ENCODE results near the gene WDR72.
"Not testable (repeated sequence)": the region's sequence is repeated elsewhere in the genome, so short reads cannot be mapped to it uniquely, and the experiment has no call there.

The WDR72 gene

DNA sequence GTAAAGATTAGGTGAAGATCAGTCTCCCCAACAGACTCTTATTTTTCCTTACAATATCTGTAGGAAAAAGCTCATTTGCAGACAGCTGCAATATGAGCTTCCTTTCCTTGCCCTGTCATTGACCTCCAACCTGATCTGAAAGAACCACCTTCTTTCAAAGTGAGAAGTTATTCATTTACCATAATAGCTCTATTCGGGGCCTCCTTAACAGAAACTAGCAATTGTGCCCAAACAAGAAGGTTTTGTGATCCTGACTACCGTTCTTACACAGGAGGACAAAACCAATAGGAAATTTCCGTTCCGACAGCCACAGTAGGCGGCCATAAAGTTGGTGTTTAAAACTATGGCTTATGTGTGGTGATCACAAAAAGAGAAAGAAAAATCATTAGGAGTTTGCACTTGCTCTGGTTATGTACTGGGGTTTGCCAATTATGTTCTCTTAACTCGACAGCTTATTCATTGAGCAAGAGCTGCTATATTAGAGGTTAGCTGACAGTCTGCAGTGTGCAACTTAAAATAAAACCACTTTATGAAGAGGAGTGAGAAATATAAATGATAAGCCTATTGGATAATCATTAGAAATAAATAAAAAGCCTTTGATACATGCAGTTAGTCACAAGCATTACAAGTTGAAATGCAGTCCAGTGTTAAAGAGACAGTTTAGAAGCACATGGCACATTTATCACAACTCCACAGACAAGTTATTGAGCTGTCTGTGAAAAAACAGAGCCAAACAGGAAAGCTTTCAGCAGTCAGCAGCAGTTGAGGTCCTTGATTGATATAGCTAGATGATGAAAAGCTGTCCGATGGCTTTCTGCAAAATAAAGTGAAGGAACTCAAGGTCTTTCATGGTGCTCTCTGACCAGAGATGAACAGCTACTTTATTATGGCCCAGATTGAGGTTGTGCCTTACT, 199.8 kb downstream of the WDR72 start:
- Histone ChIP-seq H3K4me3 (ENCODE audit: low read depth in 1 of 2, low read length in 2 of 2) (no peak overlapping the region), H3K27ac (ENCODE audit: low read length) (no peak overlapping the region), H3K27me3 (ENCODE audit: low read depth, low read length) (no peaks in the 10 kb centered on the region), H3K9me3 (ENCODE audit: control insufficient read depth in 1 of 2, low read length in 2 of 2) (no peaks in the 10 kb centered on the region), H3K4me1 (ENCODE audit: control insufficient read depth in 1 of 2, insufficient read depth in 2 of 2, low read length in 2 of 2) (no peaks in the 10 kb centered on the region), H3K36me3 (ENCODE audit: control insufficient read depth in 1 of 2, insufficient read depth in 2 of 2, low read length in 2 of 2) (no peaks in the 10 kb centered on the region)

DNA sequence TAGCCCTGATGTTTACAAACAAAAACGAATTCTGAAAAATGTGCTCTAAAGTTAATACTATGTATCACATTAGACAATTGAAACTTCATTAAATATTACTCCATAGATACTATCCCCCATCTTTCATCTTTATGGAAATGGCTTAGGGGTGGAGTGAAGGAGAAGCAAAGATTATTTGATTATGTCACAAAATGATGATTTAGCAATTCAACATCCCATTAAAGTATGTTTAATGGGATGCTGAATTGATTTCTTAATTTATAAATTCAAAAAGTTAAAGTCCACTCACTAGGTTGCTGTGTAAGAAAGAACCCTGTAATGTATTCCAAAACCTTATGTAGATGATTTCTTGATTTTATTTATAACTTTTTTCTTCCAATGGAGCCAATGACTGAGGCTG, 201.1 kb downstream of the WDR72 start:
- H3K36me3 ChIP-seq (ENCODE audit: control insufficient read depth in 1 of 2, insufficient read depth in 2 of 2, low read length in 2 of 2) = no peaks in the 10 kb centered on the region
- no peak overlapping the region for H3K4me3 ChIP-seq (ENCODE audit: low read depth in 1 of 2, low read length in 2 of 2)
- no peaks in the 10 kb centered on the region for H3K9me3 ChIP-seq (ENCODE audit: control insufficient read depth in 1 of 2, low read length in 2 of 2)
- H3K4me1 ChIP-seq (ENCODE audit: control insufficient read depth in 1 of 2, insufficient read depth in 2 of 2, low read length in 2 of 2) = no peaks in the 10 kb centered on the region
- H3K27me3 ChIP-seq (ENCODE audit: low read depth, low read length) = no peaks in the 10 kb centered on the region
- H3K27ac ChIP-seq (ENCODE audit: low read length) = no peak overlapping the region

DNA sequence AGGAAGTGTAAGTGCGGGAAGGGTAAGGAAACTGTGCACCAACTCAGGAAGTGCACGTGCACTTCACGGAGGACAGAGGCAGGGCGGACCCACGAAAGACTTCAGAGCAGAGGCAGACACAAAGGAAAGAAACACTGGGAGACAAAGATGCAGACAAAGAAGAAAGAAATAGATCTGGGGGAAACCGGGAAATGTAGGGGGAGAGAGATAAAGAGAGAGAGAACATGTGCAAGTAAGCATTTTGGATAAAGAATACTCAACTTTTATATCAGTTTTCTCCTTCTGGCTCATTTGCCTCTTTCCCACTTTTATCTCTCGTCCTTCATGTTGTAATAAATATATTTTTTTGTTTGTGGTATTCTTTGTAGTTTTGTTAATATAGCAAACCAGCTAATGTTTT, 204.2 kb downstream of the WDR72 start:
- Histone ChIP-seq H3K27ac (ENCODE audit: low read length) (no peak overlapping the region), H3K4me1 (ENCODE audit: control insufficient read depth in 1 of 2, insufficient read depth in 2 of 2, low read length in 2 of 2) (no peaks in the 10 kb centered on the region), H3K4me3 (ENCODE audit: low read depth in 1 of 2, low read length in 2 of 2) (no peak overlapping the region), H3K36me3 (ENCODE audit: control insufficient read depth in 1 of 2, insufficient read depth in 2 of 2, low read length in 2 of 2) (no peaks in the 10 kb centered on the region), H3K9me3 (ENCODE audit: control insufficient read depth in 1 of 2, low read length in 2 of 2) (no peaks in the 10 kb centered on the region), H3K27me3 (ENCODE audit: low read depth, low read length) (no peaks in the 10 kb centered on the region)

DNA sequence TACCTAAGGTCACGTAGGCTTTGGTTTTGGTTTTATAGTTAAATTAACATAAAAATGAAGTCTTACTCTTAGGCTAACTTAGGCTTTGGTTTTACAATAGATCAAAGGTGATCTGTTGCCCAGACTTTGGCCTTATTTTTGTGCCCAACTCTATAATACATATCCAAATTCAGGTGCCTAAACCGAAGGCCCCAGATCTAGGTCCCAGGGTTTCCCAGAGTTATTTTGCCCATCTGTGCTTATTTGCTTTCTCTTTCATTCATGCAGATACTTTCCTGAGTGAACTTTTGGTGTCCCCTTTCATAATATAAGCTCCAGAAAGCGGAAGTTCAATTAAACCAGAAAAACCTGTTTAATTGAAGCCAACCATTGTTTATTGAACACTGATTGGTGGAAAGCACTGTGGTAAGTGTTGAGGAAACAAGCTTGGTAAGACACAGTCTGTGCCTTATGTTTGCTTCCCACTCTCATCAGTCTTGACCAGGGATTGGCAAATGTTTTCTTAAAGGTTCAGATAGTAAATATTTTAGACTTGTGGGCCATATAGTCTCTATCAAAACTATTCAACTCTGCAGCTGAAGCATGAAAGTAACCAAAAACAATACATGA, 209.7 kb downstream of the WDR72 start:
- Histone ChIP-seq H3K4me3 (ENCODE audit: low read depth in 1 of 2, low read length in 2 of 2) (no peak overlapping the region), H3K9me3 (ENCODE audit: control insufficient read depth in 1 of 2, low read length in 2 of 2) (no peaks in the 10 kb centered on the region), H3K36me3 (ENCODE audit: control insufficient read depth in 1 of 2, insufficient read depth in 2 of 2, low read length in 2 of 2) (no peaks in the 10 kb centered on the region), H3K27me3 (ENCODE audit: low read depth, low read length) (no peaks in the 10 kb centered on the region), H3K27ac (ENCODE audit: low read length) (no peak overlapping the region), H3K4me1 (ENCODE audit: control insufficient read depth in 1 of 2, insufficient read depth in 2 of 2, low read length in 2 of 2) (no peaks in the 10 kb centered on the region)

DNA sequence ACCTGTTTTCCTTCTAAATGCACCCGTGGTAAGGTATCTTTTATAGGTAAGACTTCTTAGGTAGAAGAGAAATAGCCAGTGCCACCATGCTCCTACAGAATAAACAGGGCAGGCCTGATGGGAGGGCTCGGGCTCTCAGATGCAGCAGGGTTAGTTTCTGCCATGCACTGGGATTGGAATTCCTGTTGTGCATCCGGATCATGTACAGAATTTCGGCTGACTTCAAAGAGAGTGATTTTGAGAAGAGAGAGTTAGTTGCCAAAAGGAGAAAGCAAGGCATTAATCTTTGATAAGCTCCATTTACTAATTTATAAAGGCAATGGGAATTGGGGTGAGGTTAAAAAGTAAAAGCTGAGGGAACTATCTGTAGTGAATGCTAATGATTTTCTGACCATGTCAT, 211.2 kb downstream of the WDR72 start:
- Histone ChIP-seq H3K9me3 (ENCODE audit: control insufficient read depth in 1 of 2, low read length in 2 of 2) (no peaks in the 10 kb centered on the region), H3K4me1 (ENCODE audit: control insufficient read depth in 1 of 2, insufficient read depth in 2 of 2, low read length in 2 of 2) (no peaks in the 10 kb centered on the region), H3K4me3 (ENCODE audit: low read depth in 1 of 2, low read length in 2 of 2) (no peak overlapping the region), H3K27me3 (ENCODE audit: low read depth, low read length) (no peaks in the 10 kb centered on the region), H3K27ac (ENCODE audit: low read length) (no peak overlapping the region), H3K36me3 (ENCODE audit: control insufficient read depth in 1 of 2, insufficient read depth in 2 of 2, low read length in 2 of 2) (no peaks in the 10 kb centered on the region)

DNA sequence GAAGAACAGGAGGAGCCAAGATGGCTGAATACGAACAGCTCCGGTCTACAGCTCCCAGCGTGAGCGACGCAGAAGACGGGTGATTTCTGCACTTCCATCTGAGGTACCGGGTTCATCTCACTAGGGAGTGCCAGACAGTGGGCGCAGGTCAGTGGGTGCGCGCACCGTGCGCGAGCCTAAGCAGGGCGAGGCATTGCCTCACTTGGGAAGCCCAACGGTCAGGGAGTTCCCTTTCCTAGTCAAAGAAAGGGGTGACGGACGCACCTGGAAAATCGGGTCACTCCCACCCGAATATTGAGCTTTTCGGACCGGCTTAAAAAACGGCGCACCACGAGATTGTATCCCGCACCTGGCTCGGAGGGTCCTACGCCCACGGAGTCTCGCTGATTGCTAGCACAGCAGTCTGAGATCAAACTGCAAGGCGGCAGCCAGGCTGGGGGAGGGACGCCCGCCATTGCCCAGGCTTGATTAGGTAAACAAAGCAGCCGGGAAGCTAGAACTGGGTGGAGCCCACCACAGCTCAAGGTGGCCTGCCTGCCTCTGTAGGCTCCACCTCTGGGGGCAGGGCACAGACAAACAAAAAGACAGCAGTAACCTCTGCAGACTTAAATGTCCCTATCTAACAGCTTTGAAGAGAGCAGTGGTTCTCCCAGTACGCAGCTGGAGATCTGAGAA, 218.7 kb downstream of the WDR72 start:
- not testable (repeated sequence) for H3K27me3 ChIP-seq (ENCODE audit: low read depth, low read length); H3K36me3 ChIP-seq (ENCODE audit: control insufficient read depth in 1 of 2, insufficient read depth in 2 of 2, low read length in 2 of 2); H3K4me3 ChIP-seq (ENCODE audit: low read depth in 1 of 2, low read length in 2 of 2); H3K4me1 ChIP-seq (ENCODE audit: control insufficient read depth in 1 of 2, insufficient read depth in 2 of 2, low read length in 2 of 2); H3K27ac ChIP-seq (ENCODE audit: low read length); H3K9me3 ChIP-seq (ENCODE audit: control insufficient read depth in 1 of 2, low read length in 2 of 2)

DNA sequence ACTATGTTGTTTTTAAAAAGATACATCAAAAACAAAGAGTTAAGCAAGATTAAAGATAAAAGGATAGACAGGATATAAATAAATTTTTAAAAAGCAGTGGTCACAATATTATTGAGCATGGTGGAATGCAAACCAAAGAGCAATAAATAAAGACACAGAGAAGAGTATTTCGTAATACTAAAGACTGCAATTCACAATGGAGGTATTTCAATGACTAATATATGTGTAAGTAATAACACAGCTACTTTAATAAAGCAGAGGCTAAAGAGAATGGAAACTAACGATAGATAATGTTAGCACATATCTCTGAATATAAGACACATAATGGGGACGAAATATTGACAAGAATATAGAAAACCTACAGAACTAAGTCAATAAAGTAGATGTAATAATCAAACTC, 219.6 kb downstream of the WDR72 start:
- Histone ChIP-seq H3K9me3 (ENCODE audit: control insufficient read depth in 1 of 2, low read length in 2 of 2) (no peaks in the 10 kb centered on the region), H3K4me3 (ENCODE audit: low read depth in 1 of 2, low read length in 2 of 2) (no peak overlapping the region), H3K36me3 (ENCODE audit: control insufficient read depth in 1 of 2, insufficient read depth in 2 of 2, low read length in 2 of 2) (no peaks in the 10 kb centered on the region), H3K27ac (ENCODE audit: low read length) (no peak overlapping the region), H3K27me3 (ENCODE audit: low read depth, low read length) (no peaks in the 10 kb centered on the region), H3K4me1 (ENCODE audit: control insufficient read depth in 1 of 2, insufficient read depth in 2 of 2, low read length in 2 of 2) (no peaks in the 10 kb centered on the region)

DNA sequence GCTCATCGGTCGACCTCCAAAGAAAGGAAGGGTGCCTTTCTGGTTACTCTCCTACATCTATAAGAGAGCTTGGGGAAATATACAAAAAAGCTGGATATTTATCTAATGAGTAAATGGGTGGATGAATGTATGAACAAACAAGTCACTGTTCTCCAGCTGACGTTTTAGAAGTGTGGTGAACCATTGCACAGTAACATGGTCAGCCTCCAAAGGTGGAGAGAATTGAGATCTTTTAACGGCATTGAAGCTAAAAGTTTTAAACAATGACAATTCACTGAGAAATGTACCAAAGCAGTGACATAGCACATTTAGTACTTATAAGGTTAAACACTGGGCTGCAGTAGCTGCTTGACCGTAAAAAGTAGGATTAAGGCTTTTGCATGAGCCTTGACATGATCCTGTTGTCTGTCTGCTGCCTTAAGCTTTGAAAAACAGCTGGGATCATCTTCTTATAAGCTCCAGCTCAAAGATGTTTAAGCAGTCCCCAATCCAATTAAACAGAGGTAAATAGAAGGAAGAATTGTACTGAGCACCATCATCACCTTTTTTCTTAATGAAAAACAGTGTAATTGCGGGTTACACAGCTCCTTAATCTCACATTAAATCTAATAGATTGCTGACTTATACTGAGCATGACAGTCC, 222.9 kb downstream of the WDR72 start:
- no peaks in the 10 kb centered on the region for H3K36me3 ChIP-seq (ENCODE audit: control insufficient read depth in 1 of 2, insufficient read depth in 2 of 2, low read length in 2 of 2)
- no peak overlapping the region for H3K4me3 ChIP-seq (ENCODE audit: low read depth in 1 of 2, low read length in 2 of 2)
- H3K27ac ChIP-seq (ENCODE audit: low read length) = no peak overlapping the region
- no peaks in the 10 kb centered on the region for H3K27me3 ChIP-seq (ENCODE audit: low read depth, low read length)
- no peaks in the 10 kb centered on the region for H3K4me1 ChIP-seq (ENCODE audit: control insufficient read depth in 1 of 2, insufficient read depth in 2 of 2, low read length in 2 of 2)
- H3K9me3 ChIP-seq (ENCODE audit: control insufficient read depth in 1 of 2, low read length in 2 of 2) = no peaks in the 10 kb centered on the region

DNA sequence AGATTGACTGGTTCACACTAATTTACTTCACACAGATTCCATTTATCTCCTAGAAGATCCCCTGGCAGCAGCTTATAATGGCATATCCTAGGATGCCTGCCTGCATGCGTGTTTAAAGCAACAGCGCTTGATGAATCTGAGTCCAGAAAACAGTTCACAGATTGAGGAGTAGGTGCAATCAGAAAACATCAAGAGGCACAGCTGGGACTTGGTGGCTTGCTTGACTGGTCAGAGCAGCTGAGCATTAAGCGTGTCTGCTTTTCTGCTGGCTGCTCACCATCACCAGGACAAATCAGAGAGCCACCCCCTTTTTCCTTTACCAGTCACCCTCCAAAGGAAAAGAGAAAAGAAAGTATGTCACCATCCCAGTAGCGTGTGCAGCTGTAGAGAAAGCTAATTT, 223.6 kb downstream of the WDR72 start:
- no peak overlapping the region for H3K4me3 ChIP-seq (ENCODE audit: low read depth in 1 of 2, low read length in 2 of 2)
- no peaks in the 10 kb centered on the region for H3K9me3 ChIP-seq (ENCODE audit: control insufficient read depth in 1 of 2, low read length in 2 of 2)
- H3K27me3 ChIP-seq (ENCODE audit: low read depth, low read length) = no peaks in the 10 kb centered on the region
- no peaks in the 10 kb centered on the region for H3K4me1 ChIP-seq (ENCODE audit: control insufficient read depth in 1 of 2, insufficient read depth in 2 of 2, low read length in 2 of 2)
- no peaks in the 10 kb centered on the region for H3K36me3 ChIP-seq (ENCODE audit: control insufficient read depth in 1 of 2, insufficient read depth in 2 of 2, low read length in 2 of 2)
- H3K27ac ChIP-seq (ENCODE audit: low read length) = no peak overlapping the region

DNA sequence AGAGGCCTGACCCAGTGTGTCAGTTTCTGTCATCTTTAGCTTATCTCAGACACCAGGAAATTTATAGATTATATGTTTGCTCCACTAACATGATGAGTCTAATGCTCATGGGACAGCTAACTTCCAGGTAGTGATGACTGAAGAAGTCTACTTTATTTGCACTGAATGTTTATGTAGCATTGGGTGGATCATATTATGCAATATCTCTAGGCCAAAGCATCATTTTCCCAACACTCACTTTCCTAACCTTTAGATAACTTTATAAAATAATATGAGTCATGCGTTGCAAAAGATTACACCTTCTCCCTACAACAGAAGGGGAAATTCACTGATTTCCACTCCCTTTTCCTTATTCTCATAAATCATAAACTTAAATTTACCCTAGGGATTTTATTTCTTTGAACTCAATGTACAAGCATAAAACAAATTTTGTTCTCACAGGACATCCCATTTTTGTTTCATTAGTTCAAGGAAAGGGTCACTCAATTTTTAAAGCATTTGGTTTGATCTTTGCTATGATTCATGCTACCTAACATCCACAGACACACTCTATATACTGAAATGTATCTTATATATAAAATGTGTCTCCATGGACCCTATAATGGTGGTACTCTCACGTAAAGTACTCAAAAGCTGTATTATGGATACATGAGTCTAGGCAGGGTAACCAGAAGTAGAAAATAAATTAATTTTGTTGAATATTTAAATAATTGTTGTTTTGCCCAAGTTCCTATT, 225.2 kb downstream of the WDR72 start:
- H3K27me3 ChIP-seq (ENCODE audit: low read depth, low read length) = no peaks in the 10 kb centered on the region
- H3K9me3 ChIP-seq (ENCODE audit: control insufficient read depth in 1 of 2, low read length in 2 of 2) = no peaks in the 10 kb centered on the region

DNA sequence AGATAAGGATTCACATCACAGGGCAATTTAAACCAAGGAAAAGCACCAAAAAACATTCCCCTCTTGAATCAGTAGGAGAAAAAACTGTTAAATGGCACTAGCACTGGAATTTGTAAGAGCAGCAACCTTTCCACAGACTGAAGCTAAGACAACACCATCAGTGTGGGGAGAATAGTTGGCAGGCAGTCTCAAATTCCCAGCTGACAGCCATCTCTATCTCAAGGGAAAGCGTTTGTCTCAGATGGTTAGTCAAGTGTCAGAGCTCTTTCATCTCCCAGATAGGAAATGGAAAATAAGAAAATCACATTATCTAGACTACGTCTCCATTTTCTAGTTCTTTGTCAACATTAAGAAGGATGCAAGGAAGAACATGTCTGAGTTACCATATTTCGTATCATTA, 228.7 kb downstream of the WDR72 start:
- Histone ChIP-seq H3K9me3 (ENCODE audit: control insufficient read depth in 1 of 2, low read length in 2 of 2) (no peaks in the 10 kb centered on the region), H3K4me1 (ENCODE audit: control insufficient read depth in 1 of 2, insufficient read depth in 2 of 2, low read length in 2 of 2) (no peaks in the 10 kb centered on the region)

More for the DNA sequence above, 225.2 kb downstream of the WDR72 start:
- H3K36me3 ChIP-seq (ENCODE audit: control insufficient read depth in 1 of 2, insufficient read depth in 2 of 2, low read length in 2 of 2) = no peaks in the 10 kb centered on the region
- no peaks in the 10 kb centered on the region for H3K4me1 ChIP-seq (ENCODE audit: control insufficient read depth in 1 of 2, insufficient read depth in 2 of 2, low read length in 2 of 2)
- H3K27ac ChIP-seq (ENCODE audit: low read length) = no peak overlapping the region
- H3K4me3 ChIP-seq (ENCODE audit: low read depth in 1 of 2, low read length in 2 of 2) = no peak overlapping the region

More for the DNA sequence above, 228.7 kb downstream of the WDR72 start:
- Histone ChIP-seq H3K27ac (ENCODE audit: low read length) (no peak overlapping the region), H3K27me3 (ENCODE audit: low read depth, low read length) (no peaks in the 10 kb centered on the region), H3K4me3 (ENCODE audit: low read depth in 1 of 2, low read length in 2 of 2) (no peak overlapping the region), H3K36me3 (ENCODE audit: control insufficient read depth in 1 of 2, insufficient read depth in 2 of 2, low read length in 2 of 2) (no peaks in the 10 kb centered on the region)
